SK-N-MC (cell line): ENCODE measurements around the gene MS4A18.

Source experiments
- DNase-seq: peaks from one replicate; pipeline ENCODE4 v3.0.0-alpha.2; 2011; ENCODE audit warnings: low read depth, low spot score
- H3K27ac ChIP-seq: fragments of 200-600 bp; sonication (generic); 2 replicates; pipeline ENCODE4 v1.5.1; 2016; ENCODE audit warnings: mixed run types
- H3K36me3 ChIP-seq: fragments of 200-600 bp; sonication (generic); 2 replicates; pipeline ENCODE4 v1.6.1; 2017; ENCODE audit warnings: antibody characterized with exemption, low read length, mixed read lengths; ENCODE audit not compliant: insufficient read depth
- H3K4me3 ChIP-seq: fragments of 200-600 bp; sonication (generic); 2 replicates; pipeline ENCODE4 v1.5.1; 2016
- H3K9ac ChIP-seq: fragments of 200-600 bp; sonication (generic); 2 replicates; pipeline ENCODE4 v1.8.0; 2017; ENCODE audit warnings: mixed run types, mixed read lengths; ENCODE audit not compliant: insufficient read length
- H3K9me3 ChIP-seq: fragments of 200-600 bp; sonication (generic); 2 replicates; pipeline ENCODE4 v1.6.1; 2017; ENCODE audit warnings: low read depth, mild to moderate bottlenecking, antibody characterized with exemption, low read length, moderate library complexity, mixed read lengths
- EZH2 ChIP-seq: fragments of 200-600 bp; sonication (generic); IDR thresholded peaks from one replicate; pipeline ENCODE4 v1.6.1; 2017; ENCODE audit warnings: antibody characterized with exemption
- FOXP2 ChIP-seq: optimal IDR thresholded peaks from 2 replicates; pipeline ENCODE3; 2011; ENCODE audit warnings: mild to moderate bottlenecking, moderate library complexity; ENCODE audit not compliant: insufficient read depth; ENCODE audit errors: extremely low read length, control extremely low read depth
- POLR2AphosphoS5 ChIP-seq: IDR thresholded peaks from 2 replicates; pipeline ENCODE4 v1.6.1; 2012; ENCODE audit warnings: mild to moderate bottlenecking, low read depth, low read length, borderline replicate concordance

The MS4A18 gene

GRCh38 chr11:60769273-60769672 lies 44.8 kb downstream of the MS4A18 start:
- Histone ChIP-seq H3K9me3 (no peaks in the 10 kb centered on the region), H3K4me3 (no peak overlapping the region), H3K9ac (no peak overlapping the region), H3K36me3 (no peaks in the 10 kb centered on the region), H3K27ac (no peak overlapping the region)
- no peak for TF ChIP-seq EZH2
- TF ChIP-seq FOXP2 = no peak
- DNase-seq = no peak

DNA sequence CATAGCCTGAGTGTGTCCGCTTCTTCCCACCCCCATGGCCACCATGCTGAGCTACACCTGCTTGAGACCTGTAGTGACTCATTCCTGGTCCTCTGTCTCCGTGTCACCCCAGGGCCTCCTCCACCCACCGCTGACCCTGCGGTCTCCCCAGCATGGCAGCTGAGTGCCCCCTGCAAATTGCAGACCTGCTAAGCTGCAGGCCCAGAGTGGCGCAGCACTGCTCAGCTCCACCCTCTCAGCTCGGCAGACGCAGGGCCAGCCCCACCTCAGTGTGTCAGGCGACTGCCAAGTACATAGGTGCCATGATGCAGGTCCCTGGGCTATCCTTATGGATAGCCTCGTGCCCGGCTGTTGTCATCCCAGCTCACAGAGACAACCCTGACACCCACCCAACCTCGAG lies 45.3 kb downstream of the MS4A18 start:
- Histone ChIP-seq H3K27ac (no peak overlapping the region), H3K9ac (no peak overlapping the region), H3K4me3 (no peak overlapping the region), H3K9me3 (no peaks in the 10 kb centered on the region), H3K36me3 (no peaks in the 10 kb centered on the region)
- TF ChIP-seq POLR2AphosphoS5 (no peak), FOXP2 (no peak), EZH2 (no peak)
- DNase-seq = no peak

DNA sequence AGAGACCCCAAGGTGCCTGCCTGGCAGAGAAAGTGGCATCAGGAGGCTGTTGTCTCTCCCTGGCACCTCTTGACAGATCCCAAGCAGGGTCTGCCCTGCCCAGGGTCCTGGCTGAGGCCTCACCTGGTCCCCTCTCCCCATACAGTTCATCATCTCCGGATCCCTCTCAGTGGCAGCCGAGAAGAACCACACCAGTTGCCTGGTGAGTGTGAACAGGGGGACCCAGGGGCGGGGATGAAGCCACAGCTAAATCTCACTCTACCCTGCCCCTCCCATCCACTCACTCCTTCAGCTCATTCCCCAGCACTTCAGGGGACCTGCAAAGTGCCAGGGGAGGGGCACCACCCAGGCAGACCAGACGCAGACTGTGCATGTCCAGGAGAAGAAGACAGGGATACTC lies 46.6 kb downstream of the MS4A18 start:
- H3K36me3 ChIP-seq = no peaks in the 10 kb centered on the region
- no peak overlapping the region for H3K27ac ChIP-seq
- no peak for DNase-seq
- H3K9me3 ChIP-seq = no peaks in the 10 kb centered on the region
- TF ChIP-seq FOXP2 = no peak
- TF ChIP-seq EZH2 = no peak
- no peak for TF ChIP-seq POLR2AphosphoS5
- no peak overlapping the region for H3K4me3 ChIP-seq
- no peak overlapping the region for H3K9ac ChIP-seq

DNA sequence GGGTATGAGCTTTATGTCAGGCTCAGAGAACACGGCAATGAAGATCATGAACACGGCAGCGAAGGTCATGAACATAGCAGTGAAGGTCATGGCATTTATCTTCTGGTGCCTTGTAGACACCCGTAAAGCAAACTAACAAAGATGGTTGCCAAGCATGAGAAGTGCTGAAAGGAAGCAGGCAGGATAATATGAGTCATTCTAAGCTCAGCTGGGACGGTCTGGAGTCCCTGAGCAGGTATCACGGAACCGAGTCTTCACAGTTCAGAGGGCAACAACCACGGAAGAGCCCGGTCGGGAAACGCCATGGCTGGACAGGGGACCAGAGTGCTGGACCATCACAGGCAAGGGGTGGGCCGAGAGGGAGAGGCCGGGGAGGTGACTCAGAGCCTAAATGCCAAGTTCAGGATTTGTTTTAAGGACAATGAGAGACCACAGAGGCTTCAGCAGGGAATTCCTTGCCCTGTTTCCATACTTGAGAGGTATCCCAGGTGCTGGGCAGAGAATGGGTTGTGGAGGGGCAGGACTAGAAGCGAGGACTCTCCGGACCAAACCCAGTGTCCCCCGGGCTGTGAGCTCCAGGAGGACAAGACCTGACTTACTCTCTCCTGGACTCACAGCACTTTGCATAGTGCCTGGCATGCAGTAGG lies 47.5 kb downstream of the MS4A18 start:
- no peak for DNase-seq

DNA sequence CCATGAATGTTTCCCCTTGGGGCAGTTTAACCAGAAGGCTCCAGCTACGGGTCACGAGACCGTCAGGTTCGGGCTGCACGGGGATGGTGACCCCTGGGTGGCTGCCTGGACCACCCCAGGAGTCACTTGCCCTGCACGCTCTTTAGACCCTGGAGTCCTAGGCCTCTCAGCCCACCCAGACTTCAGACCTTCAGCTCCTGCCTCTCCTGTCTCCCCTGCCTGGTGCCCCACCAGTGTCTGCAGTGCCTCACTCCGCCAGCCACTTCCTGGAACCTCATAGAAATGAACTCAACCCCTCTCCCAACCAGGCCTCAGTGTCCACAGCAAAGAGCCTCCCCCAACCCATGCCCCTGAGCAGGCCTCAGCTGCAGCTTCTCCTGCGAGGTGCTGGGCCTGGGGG lies 48.1 kb downstream of the MS4A18 start:
- H3K4me3 ChIP-seq = no peak overlapping the region
- H3K27ac ChIP-seq = no peak overlapping the region
- TF ChIP-seq EZH2 (no peak), FOXP2 (no peak), POLR2AphosphoS5 (no peak)
- DNase-seq = no peak
- no peak overlapping the region for H3K9ac ChIP-seq
- no peaks in the 10 kb centered on the region for H3K9me3 ChIP-seq
- no peaks in the 10 kb centered on the region for H3K36me3 ChIP-seq

More for the DNA sequence above, 47.5 kb downstream of the MS4A18 start:
- no peak overlapping the region for H3K4me3 ChIP-seq
- H3K9ac ChIP-seq = no peak overlapping the region
- H3K27ac ChIP-seq = no peak overlapping the region
- H3K9me3 ChIP-seq = no peaks in the 10 kb centered on the region
- TF ChIP-seq FOXP2 (no peak), POLR2AphosphoS5 (no peak), EZH2 (no peak)
- no peaks in the 10 kb centered on the region for H3K36me3 ChIP-seq

DNA sequence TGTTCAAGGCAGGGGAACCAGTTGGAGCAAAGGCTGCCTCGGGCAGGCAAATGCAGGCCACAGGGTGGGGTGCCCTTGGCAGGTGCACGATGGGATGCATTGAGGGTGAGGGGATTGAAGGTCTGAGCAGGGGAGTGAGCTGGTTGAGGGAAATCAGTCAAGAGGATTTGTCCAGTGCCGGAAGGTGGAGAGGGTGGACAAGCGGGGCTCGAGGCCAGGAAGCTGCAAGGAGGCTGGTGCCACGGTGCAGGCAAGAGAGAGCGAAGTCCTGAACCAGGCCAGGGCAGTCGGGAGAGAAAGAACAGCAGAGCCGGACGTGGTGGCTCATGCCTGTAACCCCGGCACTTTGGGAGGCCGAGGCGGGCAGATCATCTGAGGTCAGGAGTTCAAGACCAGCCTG lies 50.2 kb downstream of the MS4A18 start:
- Histone ChIP-seq H3K4me3 (no peak overlapping the region), H3K9me3 (no peaks in the 10 kb centered on the region), H3K9ac (no peak overlapping the region), H3K27ac (no peak overlapping the region), H3K36me3 (no peaks in the 10 kb centered on the region)
- no peak for TF ChIP-seq FOXP2
- TF ChIP-seq POLR2AphosphoS5 = no peak
- TF ChIP-seq EZH2 = no peak
- no peak for DNase-seq

DNA sequence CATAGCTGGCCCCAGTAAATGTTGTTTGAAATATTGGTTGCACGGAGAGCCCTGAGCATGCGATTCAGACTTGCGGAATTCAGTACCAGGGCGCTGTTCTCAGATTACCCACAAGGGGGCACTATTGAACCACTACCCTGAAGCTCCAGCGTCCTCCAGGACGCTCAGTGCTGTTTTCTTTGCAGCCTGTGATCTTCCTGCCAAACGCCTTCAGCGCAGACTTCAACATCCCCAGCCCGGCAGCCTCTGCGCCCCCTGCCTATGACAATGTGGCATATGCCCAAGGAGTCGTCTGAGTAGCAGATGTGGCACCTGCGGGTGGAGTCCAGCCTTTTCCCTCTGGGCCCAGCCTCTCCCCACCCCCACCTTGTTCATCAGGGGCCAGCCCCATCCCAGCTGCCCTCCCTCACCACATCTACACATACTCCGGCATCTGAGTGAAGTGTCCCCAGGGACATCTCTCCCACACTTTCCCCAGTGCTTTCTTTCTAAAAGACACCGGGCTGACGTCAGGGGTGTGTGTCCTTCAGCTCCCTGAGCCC lies 51.0 kb downstream of the MS4A18 start:
- Histone ChIP-seq H3K27ac (no peak overlapping the region), H3K9me3 (no peaks in the 10 kb centered on the region), H3K9ac (no peak overlapping the region), H3K36me3 (no peaks in the 10 kb centered on the region), H3K4me3 (no peak overlapping the region)
- peak; percentile 84 for DNase-seq
- TF ChIP-seq EZH2 (no peak), POLR2AphosphoS5 (no peak), FOXP2 (peak; percentile 73)

- Histone ChIP-seq H3K9ac (no peak overlapping the region), H3K27ac (no peak overlapping the region), H3K36me3 (no peaks in the 10 kb centered on the region), H3K4me3 (no peak overlapping the region), H3K9me3 (no peaks in the 10 kb centered on the region)
- DNase-seq = no peak
- TF ChIP-seq POLR2AphosphoS5 (no peak), FOXP2 (no peak), EZH2 (no peak)
Observed at GRCh38 chr11:60776167-60776566, 51.6 kb downstream of the MS4A18 start.

- Histone ChIP-seq H3K9ac (no peak overlapping the region), H3K4me3 (no peak overlapping the region), H3K27ac (no peak overlapping the region), H3K9me3 (no peaks in the 10 kb centered on the region), H3K36me3 (no peaks in the 10 kb centered on the region)
- no peak for TF ChIP-seq POLR2AphosphoS5
- TF ChIP-seq EZH2 = no peak
- no peak for TF ChIP-seq FOXP2
- DNase-seq = no peak
Observed at GRCh38 chr11:60777106-60777505, 52.6 kb downstream of the MS4A18 start.
